BLaER1 (cell line): Measurements from ENCODE around the gene ST3GAL2.

Source experiments
- H3K27ac ChIP-seq: shearing (Covaris generic); formaldehyde crosslinking; 2 replicates; pipeline ENCODE4 v1.8.1; 2022
- H3K27me3 ChIP-seq: shearing (Covaris generic); formaldehyde crosslinking; 2 replicates; pipeline ENCODE4 v1.8.1; 2022
- H3K36me3 ChIP-seq: shearing (Covaris generic); formaldehyde crosslinking; 2 replicates; pipeline ENCODE4 v1.8.1; 2022
- H3K4me1 ChIP-seq: shearing (Covaris generic); formaldehyde crosslinking; 2 replicates; pipeline ENCODE4 v1.8.1; 2022
- H3K4me2 ChIP-seq: shearing (Covaris generic); formaldehyde crosslinking; 2 replicates; pipeline ENCODE4 v1.8.1; 2022
- H3K4me3 ChIP-seq: shearing (Covaris generic); formaldehyde crosslinking; 2 replicates; pipeline ENCODE4 v1.8.1; 2022
- H3K9ac ChIP-seq: shearing (Covaris generic); formaldehyde crosslinking; 2 replicates; pipeline ENCODE4 v1.8.1; 2022
- H3K9me3 ChIP-seq: shearing (Covaris generic); formaldehyde crosslinking; 2 replicates; pipeline ENCODE4 v1.8.1; 2022
- H4K20me1 ChIP-seq: shearing (Covaris generic); formaldehyde crosslinking; 2 replicates; pipeline ENCODE4 v1.8.1; 2022
- Cebpa-rat ChIP-seq: shearing (Covaris generic); IDR thresholded peaks from 2 replicates; pipeline ENCODE4 v1.8.1; 2022

Gene ST3GAL2

DNA sequence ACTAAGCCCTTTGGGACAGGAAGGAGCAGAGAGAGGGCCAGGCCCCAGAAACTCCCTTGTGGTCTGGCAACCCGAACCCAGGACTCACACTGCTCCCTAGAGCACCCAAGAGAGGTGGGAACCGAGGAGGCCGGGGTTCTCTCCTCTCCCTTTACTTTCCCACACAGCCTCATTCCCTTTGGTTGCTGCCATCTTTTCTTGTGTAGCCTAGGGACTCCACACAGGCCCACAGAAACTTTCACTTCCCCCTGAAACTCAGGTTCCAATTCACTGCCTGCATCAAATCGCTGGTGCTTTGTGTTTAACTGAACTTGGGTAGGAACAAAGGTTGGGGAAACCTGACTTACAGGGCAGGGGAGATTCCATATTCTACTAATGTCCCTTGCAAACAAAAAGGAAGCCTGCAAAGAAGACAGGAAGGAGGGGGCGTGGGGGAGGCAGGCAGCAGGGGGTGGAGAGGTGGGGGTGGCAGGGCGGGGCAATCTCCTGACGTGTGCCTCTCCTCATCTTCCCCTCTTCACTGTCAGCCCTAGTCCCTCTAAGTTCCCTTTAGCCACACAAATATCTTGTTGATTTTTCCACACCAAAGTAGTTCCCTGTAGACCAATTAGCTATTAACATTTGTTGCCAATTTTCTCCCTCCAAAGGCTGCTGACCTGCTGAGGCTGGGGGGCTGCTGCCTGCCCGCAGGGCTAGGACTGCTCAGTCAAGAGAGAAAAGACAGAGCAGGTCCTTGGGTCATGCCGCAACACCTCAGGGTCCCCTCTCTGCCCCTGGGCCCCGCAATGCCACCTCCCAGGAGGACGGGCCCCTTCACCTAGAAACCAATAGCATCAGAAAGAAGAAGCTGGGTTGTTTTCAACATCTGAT, 8.0 kb downstream of the ST3GAL2 start:
- H4K20me1 ChIP-seq, result peaks cover 33% of the 10 kb centered on the region; the same call in 1 of the 2 replicates
- H3K4me1 ChIP-seq, result peaks cover 91% of the 10 kb centered on the region
- no peaks in the 10 kb centered on the region for H3K27me3 ChIP-seq
- H3K9me3 ChIP-seq, result no peaks in the 10 kb centered on the region
- peak overlapping the region; percentile 56 for H3K4me3 ChIP-seq
- no peak for TF ChIP-seq Cebpa-rat
- H3K9ac ChIP-seq, result peak overlapping the region; percentile 80
- peak overlapping the region; percentile 93 for H3K27ac ChIP-seq
- peaks cover 11% of the 10 kb centered on the region; the same call in 1 of the 2 replicates for H3K36me3 ChIP-seq
- peak overlapping the region; percentile 99 for H3K4me2 ChIP-seq

DNA sequence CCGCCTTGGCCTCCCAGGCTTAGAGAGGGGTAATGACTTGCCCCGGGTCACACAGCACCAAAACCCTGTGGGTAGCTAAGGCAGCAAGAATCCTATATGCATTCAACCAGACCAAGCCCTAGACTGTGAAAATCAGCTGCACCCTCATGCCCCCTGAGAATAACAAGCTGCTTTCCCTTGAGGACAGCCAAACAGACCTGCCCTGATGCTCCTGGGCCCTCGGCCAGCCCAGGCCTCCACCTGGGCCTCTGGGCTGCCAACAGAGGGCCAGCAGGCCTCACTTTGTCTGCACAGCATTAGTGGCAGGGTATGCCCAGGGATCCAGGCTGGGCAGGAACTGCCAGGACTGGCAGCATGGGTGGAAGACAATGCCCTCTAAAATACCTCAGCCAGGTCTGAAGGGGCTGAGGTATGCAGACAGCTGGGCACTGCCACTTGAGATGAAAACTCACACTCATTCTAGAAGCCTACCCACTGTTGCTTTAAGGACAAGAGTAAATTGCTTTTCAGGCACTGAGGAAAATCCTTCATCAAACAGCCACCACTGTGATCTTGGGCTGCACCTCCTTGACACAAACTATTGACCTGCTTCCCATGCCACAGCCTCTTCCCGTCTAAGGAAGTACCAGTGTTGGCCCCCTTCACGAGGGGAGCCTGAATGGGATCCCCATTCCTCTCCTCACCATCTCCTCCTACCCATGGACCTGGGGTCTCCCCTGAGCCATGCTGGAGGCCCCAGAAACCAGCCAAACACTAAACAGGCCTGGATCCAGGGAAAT, 8.8 kb downstream of the ST3GAL2 start:
- H3K4me3 ChIP-seq, result peak overlapping the region; percentile 44; the same call in 1 of the 2 replicates
- no peaks in the 10 kb centered on the region for H3K9me3 ChIP-seq
- peaks cover 84% of the 10 kb centered on the region for H3K4me1 ChIP-seq
- TF ChIP-seq Cebpa-rat, result no peak
- H3K4me2 ChIP-seq, result peak overlapping the region; percentile 97
- peaks cover 32% of the 10 kb centered on the region; the same call in 1 of the 2 replicates for H4K20me1 ChIP-seq
- H3K9ac ChIP-seq, result peak overlapping the region; percentile 76
- H3K27me3 ChIP-seq, result no peaks in the 10 kb centered on the region
- peak overlapping the region; percentile 92 for H3K27ac ChIP-seq
- peaks cover 18% of the 10 kb centered on the region for H3K36me3 ChIP-seq

DNA sequence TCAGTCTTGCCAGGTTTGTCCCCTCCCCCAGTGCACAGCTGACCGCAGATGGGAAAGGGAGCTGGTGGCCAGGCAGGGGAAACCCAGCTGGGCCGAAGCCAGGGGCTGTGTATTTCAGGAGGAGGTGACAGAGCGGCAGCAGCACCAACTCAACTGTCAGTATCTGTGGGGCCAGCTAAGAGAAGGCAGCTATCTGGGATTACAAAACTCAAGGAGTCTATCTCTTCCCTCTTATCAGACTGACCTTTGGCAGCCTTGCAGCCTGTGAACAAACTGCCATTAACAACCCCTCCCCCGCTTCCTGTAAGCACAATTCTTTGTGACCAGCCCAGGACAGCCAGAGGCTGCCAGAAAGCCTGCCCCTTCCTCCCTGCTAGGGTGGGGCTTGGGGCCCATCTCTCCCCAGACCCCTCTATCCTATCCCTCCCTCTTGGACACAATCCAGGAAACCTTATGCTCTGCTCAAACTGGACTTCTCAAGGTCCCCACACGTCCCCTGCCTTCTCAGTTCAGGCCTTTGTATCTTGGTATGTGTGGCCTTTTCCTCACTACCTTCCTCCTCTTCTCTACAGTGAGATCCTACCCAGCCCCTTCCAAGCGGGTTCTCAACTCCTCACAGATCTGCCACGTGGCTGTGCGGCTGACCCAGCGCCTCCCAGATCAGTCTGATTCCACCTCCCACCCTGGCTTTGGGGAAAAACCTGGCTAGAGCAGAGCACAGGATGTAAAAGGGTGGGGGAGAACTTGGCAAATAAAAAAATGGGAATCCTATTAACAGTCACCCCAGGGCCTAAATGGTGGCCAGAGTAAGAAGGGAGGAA, 10.5 kb downstream of the ST3GAL2 start:
- peaks cover 68% of the 10 kb centered on the region for H3K4me1 ChIP-seq

GRCh38 chr16:70427786-70428177, 11.1 kb downstream of the ST3GAL2 start:
- Histone ChIP-seq H3K36me3 (peaks cover 17% of the 10 kb centered on the region), H4K20me1 (peaks cover 18% of the 10 kb centered on the region), H3K27ac (peak overlapping the region; percentile 92), H3K9ac (peak overlapping the region; percentile 76), H3K4me3 (peak overlapping the region; percentile 50), H3K27me3 (no peaks in the 10 kb centered on the region), H3K9me3 (no peaks in the 10 kb centered on the region), H3K4me1 (peaks cover 66% of the 10 kb centered on the region), H3K4me2 (peak overlapping the region; percentile 97)
- no peak for TF ChIP-seq Cebpa-rat

More for the DNA sequence above, 10.5 kb downstream of the ST3GAL2 start:
- Histone ChIP-seq H3K4me2 (peak overlapping the region; percentile 97), H3K4me3 (peak overlapping the region; percentile 50), H4K20me1 (peaks cover 18% of the 10 kb centered on the region; the same call in 1 of the 2 replicates), H3K9me3 (no peaks in the 10 kb centered on the region), H3K27me3 (no peaks in the 10 kb centered on the region), H3K36me3 (peaks cover 16% of the 10 kb centered on the region), H3K9ac (peak overlapping the region; percentile 76), H3K27ac (peak overlapping the region; percentile 92)
- no peak for TF ChIP-seq Cebpa-rat

GRCh38 chr16:70422543-70422942, 16.4 kb downstream of the ST3GAL2 start:
- H3K4me2 ChIP-seq, result no peak overlapping the region
- no peak for TF ChIP-seq Cebpa-rat
- H3K9ac ChIP-seq, result no peak overlapping the region

GRCh38 chr16:70421473-70422311, 17.2 kb downstream of the ST3GAL2 start:
- peaks cover 66% of the 10 kb centered on the region for H3K4me1 ChIP-seq
- H3K4me2 ChIP-seq, result peak overlapping the region; percentile 90; the same call in 1 of the 2 replicates
- no peak for TF ChIP-seq Cebpa-rat
- H3K27me3 ChIP-seq, result no peaks in the 10 kb centered on the region
- 0 out of 2 replicates have a peak overlapping the region, but pooled peaks have one; percentile 15 for H3K27ac ChIP-seq
- peaks cover 67% of the 10 kb centered on the region for H4K20me1 ChIP-seq
- H3K4me3 ChIP-seq, result no peak overlapping the region
- peaks cover 44% of the 10 kb centered on the region for H3K36me3 ChIP-seq
- no peaks in the 10 kb centered on the region for H3K9me3 ChIP-seq
- H3K9ac ChIP-seq, result no peak overlapping the region

More at GRCh38 chr16:70422543-70422942, 16.4 kb downstream of the ST3GAL2 start:
- H3K4me1 ChIP-seq, result peaks cover 66% of the 10 kb centered on the region
- peaks cover 44% of the 10 kb centered on the region for H3K36me3 ChIP-seq
- H3K27me3 ChIP-seq, result no peaks in the 10 kb centered on the region
- no peaks in the 10 kb centered on the region for H3K9me3 ChIP-seq
- H3K4me3 ChIP-seq, result no peak overlapping the region
- H3K27ac ChIP-seq, result no peak overlapping the region
- H4K20me1 ChIP-seq, result peaks cover 58% of the 10 kb centered on the region

- H3K27me3 ChIP-seq, result no peaks in the 10 kb centered on the region
- H3K9ac ChIP-seq, result no peak overlapping the region
- no peaks in the 10 kb centered on the region for H3K9me3 ChIP-seq
- peaks cover 73% of the 10 kb centered on the region for H4K20me1 ChIP-seq
- H3K4me3 ChIP-seq, result no peak overlapping the region
- no peak for TF ChIP-seq Cebpa-rat
- H3K36me3 ChIP-seq, result peaks cover 44% of the 10 kb centered on the region
- peaks cover 71% of the 10 kb centered on the region for H3K4me1 ChIP-seq
- H3K27ac ChIP-seq, result 0 out of 2 replicates have a peak overlapping the region, but pooled peaks have one; percentile 15
- H3K4me2 ChIP-seq, result peak overlapping the region; percentile 90; the same call in 1 of the 2 replicates
Observed at GRCh38 chr16:70421014-70421413, 17.9 kb downstream of the ST3GAL2 start.
